Embryonic facial prominence (tissue), 1 donor: ENCODE measurements around the gene LIN37.

Source experiments
- DNase-seq: peaks from one replicate; pipeline ENCODE4 v3.0.0-alpha.2; 2016; ENCODE audit errors: extremely low spot score

LIN37 gene

GRCh38 chr19:35748106-35749020, at the start of gene LIN37:
LIN37 (plus strand) TSS chr19:35748576; CDS start chr19:35748725, 149 bp downstream.
- peak; percentile 97 for DNase-seq

- DNase-seq: peak; percentile 87
Measured at GRCh38 chr19:35702223-35703012, 46.0 kb upstream of the LIN37 start.

- DNase-seq: no peak
Measured at GRCh38 chr19:35703343-35703742, 45.0 kb upstream of the LIN37 start.

- DNase-seq: no peak
Measured at GRCh38 chr19:35704218-35704617, 44.2 kb upstream of the LIN37 start, which contains the start of gene ZBTB32. ZBTB32 (plus strand) TSS chr19:35704558; CDS start chr19:35714627, 10,069 bp downstream.

- no peak for DNase-seq
Measured at GRCh38 chr19:35708391-35708790, 40.0 kb upstream of the LIN37 start.

GRCh38 chr19:35710784-35711723, 37.3 kb upstream of the LIN37 start:
- DNase-seq: no peak

- DNase-seq: no peak
Measured at GRCh38 chr19:35712567-35713505, 35.5 kb upstream of the LIN37 start.

GRCh38 chr19:35713506-35713850, 34.9 kb upstream of the LIN37 start:
- DNase-seq: no peak

GRCh38 chr19:35713904-35714495, 34.4 kb upstream of the LIN37 start:
- DNase-seq: no peak

GRCh38 chr19:35714601-35715354, 33.6 kb upstream of the LIN37 start:
- no peak for DNase-seq

GRCh38 chr19:35715355-35715809, 33.0 kb upstream of the LIN37 start:
- no peak for DNase-seq

GRCh38 chr19:35715981-35716800, 32.2 kb upstream of the LIN37 start:
- no peak for DNase-seq

- DNase-seq: peak; percentile 90
Measured at GRCh38 chr19:35716801-35717664, 31.3 kb upstream of the LIN37 start.

GRCh38 chr19:35717665-35718344, 30.6 kb upstream of the LIN37 start, which contains the start of gene KMT2B:
KMT2B (plus strand) TSS chr19:35718003; CDS start chr19:35718019, 16 bp downstream.
- no peak for DNase-seq

GRCh38 chr19:35718345-35719041, 29.9 kb upstream of the LIN37 start:
- DNase-seq: no peak
